Measurements from ENCODE around the gene ZBTB4.

The ZBTB4 gene

GRCh38 chr17:7440834-7441195 is 38.6 kb downstream of the ZBTB4 start:
- no peak for DNase-seq (ENCODE audit: low read depth)

DNA sequence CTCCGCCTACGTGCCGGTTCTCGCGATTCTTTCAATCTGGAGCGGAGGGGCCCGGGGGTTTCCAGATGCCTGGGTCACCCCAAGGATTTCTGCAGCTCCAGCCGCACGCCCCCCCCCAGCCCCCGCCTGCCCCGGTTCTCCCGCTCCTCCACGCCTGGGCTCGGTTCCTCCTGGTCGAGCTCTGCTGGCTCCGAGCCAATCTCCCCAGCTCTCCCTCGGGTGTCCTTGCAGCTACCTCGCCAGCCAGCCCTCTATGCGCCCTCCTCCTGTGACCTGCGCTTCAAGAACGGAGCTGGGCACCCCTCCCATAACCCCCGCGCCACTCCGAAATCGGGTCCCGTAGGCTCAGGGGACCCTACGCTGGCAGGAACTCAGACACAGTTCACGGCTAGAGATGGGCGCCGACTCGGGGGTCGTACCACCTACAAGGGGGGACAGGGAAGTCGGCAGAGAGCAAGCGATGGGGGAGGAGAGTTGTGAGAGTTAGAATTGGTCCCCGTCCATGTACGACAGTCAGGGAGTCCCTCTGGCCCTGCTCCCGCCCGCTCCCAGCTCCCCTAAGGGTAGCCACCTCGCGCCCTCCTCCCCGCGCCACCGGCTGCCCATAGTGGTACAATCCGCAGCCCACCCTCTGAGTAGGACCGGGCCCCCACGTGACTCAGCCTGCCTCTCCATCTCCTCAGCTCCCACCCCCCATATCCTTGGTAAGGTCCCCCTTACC is 39.2 kb downstream of the ZBTB4 start:
- no peak for DNase-seq (ENCODE audit: low read depth)

GRCh38 chr17:7439462-7440112 is 39.8 kb downstream of the ZBTB4 start, which contains the start of gene FGF11:
Gene FGF11, plus strand, starts transcription at chr17:7439512. Its CDS starts 109 bp downstream, at chr17:7439621.
- no peak for DNase-seq (ENCODE audit: low read depth)

DNA sequence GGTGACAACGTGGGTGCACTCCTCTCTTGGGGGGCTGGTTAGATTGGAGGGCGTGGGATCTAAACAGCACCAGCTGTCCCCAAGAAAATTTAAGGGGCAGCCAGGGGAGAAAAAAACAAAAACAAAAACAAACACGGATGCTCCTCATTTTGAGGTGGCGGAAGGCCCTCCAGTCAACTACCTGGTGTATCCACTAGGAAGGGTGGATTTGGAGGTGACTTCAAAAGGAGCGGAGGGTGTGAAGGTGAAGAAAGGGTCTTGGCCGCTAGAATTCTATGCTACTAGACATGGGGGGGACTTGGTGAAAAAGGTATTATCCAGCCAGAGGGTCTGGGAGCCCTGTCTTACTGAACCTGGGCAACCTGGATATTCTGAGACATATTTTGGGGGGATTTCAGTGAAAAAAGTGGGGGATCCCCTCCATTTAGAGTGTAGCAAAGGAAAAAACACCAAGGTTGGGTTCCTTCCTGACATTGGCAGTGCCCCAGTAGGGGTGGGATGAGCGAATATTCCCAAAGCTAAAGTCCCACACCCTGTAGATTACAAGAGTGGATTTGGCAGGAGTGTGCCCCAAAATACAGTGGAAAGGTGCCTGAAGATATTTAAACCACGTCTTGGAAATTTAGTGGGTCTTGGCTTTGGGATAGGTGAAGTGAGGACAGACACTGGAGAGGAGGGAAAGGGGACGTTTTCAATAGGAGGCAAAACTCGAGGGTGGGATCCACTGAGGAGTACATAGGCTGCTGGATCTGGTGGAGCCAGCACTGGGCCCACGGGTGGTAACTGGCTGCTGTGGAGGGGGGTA is 40.6 kb downstream of the ZBTB4 start:
- no peak for DNase-seq (ENCODE audit: low read depth)

- DNase-seq (ENCODE audit: low read depth) = peak; percentile 49
These were observed 41.3 kb downstream of the ZBTB4 start for GRCh38 chr17:7437950-7438614.

DNA sequence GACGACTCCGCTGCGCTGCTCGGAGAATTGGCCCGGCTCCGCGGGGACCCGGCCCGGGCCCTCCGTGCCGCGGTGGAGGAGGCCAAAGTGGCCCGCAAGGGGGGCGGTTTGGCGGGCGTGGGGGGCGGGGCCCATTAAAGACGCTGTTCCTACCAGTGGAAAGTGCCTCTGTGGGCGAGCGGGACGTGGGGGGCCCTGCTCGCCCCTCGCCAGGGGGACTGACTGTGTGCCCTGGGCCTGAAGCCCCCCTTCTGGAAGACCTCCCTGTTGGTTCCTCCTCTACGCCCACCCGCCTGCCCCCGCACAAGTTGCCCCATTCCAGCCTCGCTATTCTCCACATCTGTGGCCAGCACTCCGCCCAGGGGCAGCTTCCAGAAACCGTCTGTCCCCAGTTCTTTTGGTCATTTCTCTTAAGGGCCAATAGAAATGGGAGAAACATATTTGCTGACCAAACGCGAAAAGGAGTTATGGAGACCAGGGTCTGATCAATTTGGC is 42.0 kb downstream of the ZBTB4 start:
- no peak for DNase-seq (ENCODE audit: low read depth)

DNA sequence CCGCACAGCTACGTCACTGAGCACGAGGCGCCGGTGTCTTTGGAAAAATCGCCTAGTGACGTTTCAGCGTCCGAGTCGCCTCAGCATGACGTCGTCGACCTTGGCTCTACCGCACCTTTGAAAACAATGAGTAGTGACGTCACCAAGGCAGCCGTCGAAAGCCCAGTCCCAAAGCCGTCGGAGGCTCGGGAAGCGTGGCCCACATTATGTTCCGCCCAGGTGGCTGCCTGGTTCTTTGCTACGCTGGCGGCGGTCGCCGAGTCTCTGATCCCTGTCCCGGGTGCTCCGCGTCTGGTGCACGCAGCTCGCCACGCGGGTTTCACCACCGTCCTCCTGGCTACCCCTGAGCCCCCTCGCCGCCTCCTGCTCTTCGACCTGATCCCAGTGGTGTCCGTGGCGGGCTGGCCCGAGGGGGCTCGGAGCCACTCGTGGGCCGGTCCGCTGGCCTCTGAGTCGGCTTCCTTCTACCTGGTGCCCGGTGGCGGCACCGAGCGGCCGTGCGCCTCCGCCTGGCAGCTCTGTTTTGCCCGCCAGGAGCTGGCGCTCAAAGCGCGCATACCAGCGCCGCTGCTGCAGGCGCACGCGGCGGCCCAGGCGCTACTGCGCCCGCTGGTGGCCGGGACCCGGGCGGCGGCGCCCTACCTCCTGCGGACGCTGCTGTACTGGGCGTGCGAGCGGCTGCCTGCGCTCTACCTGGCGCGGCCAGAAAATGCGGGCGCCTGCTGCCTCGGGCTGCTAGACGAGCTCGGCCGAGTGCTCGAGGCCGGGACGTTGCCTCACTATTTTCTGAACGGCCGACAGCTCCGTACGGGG is 42.7 kb downstream of the ZBTB4 start:
- DNase-seq (ENCODE audit: low read depth) = peak; percentile 69

GRCh38 chr17:7435676-7436555 is 43.5 kb downstream of the ZBTB4 start:
- DNase-seq (ENCODE audit: low read depth) = peak; percentile 36

DNA sequence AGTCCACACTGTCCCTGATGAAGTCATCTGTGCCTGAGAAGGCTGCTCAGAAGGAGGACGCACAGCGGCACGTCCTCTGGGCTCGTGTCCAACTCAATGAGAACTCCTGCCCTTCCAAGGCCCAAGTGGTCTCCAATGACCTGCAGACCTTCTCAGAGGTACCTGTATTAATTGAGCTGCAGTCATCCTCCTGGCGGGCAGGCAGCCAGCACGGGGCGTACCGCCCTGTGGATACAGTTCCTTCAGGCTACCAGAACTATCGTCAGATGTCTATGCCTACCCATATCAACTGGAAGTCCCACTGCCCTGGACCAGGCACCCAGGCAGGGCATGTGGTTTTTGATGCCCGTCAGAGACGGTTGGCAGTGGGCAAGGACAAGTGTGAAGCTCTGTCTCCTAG is 47.1 kb downstream of the ZBTB4 start:
- no peak for DNase-seq (ENCODE audit: low read depth)

DNA sequence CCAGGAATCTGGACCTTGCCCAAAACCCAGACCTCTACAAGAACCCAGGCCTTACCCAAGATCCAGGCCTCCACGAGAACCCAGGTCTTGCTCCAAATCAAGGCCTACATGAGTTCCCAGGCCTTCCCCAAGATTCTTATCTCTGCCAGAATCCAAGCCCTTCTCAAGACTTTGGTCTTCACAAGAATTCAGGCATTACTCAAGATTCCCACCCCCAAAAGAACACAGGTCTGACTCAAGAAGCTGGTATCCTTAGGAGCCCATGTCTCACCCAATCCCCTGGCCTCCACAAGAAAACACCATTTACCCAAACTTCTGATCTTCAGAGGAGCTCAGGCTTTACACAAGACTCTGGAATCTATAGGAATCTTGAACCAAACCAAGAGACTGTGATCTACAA is 48.2 kb downstream of the ZBTB4 start:
- DNase-seq (ENCODE audit: low read depth) = no peak

- DNase-seq (ENCODE audit: low read depth) = no peak
These were observed 49.7 kb downstream of the ZBTB4 start for GRCh38 chr17:7429722-7430121.

- no peak for DNase-seq (ENCODE audit: low read depth)
These were observed 50.9 kb downstream of the ZBTB4 start, which contains the start of gene SPEM3 for GRCh38 chr17:7428557-7428956. Gene SPEM3, plus strand, starts transcription at chr17:7428857. Its CDS starts 46 bp downstream, at chr17:7428903.

GRCh38 chr17:7427549-7427948 is 51.9 kb downstream of the ZBTB4 start:
- DNase-seq (ENCODE audit: low read depth) = no peak

- no peak for DNase-seq (ENCODE audit: low read depth)
These were observed 52.4 kb downstream of the ZBTB4 start for GRCh38 chr17:7426896-7427489.

GRCh38 chr17:7426203-7426863 is 53.1 kb downstream of the ZBTB4 start:
- no peak for DNase-seq (ENCODE audit: low read depth)

DNA sequence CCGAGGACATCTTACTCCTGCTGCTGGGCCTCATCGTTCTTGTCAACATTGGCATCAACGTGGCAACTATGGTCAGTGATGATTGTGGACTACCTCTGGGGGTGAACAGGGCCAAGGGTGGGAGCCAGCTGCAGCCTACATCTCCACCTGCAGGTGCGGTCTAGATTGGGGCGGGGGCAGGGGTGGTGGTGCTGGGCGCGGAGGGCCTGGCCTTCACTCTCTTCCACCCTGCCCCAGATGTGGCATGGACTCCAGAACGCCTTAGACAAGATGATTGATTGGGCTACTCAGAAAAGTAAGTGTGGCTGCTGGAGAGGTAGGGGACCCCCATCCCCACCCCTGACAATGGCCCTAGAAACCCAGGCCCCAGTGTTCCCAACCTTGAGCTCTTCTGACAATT is 53.7 kb downstream of the ZBTB4 start:
- DNase-seq (ENCODE audit: low read depth) = no peak

GRCh38 chr17:7425316-7425715 is 54.1 kb downstream of the ZBTB4 start, which contains the start of gene SPEM2:
Gene SPEM2, plus strand, starts transcription at chr17:7425616. Its CDS starts 73 bp downstream, at chr17:7425689.
- DNase-seq (ENCODE audit: low read depth) = no peak

GRCh38 chr17:7423679-7424078 is 55.8 kb downstream of the ZBTB4 start:
- DNase-seq (ENCODE audit: low read depth) = no peak

GRCh38 chr17:7421186-7421585 is 58.2 kb downstream of the ZBTB4 start:
- no peak for DNase-seq (ENCODE audit: low read depth)

Data from activated T-cell treated with anti-CD3 and anti-CD28 coated beads for 1 hour (primary cell).